ENCODE data around the gene HPSE2. TPM values are rescaled to one million over a fixed set of nuclear protein-coding genes. Genes with fewer than 3 reads are reported as not detected.

The HPSE2 gene
- total and polyA plus RNA-seq, 2 experiments from 2014 or later: not detected

- DNase-seq: no peak
- H2AFZ ChIP-seq: no peak overlapping the region
- H3K36me3 ChIP-seq (ENCODE audit: low read depth): no peaks in the 10 kb centered on the region
- H3K27ac ChIP-seq: no peak overlapping the region
- in situ Hi-C loops (cut with MboI): no loop called here
- H3K4me3 ChIP-seq: no peak overlapping the region
- TF ChIP-seq EZH2phosphoT487 (IDR thresholded peaks at IDR 0.05; ENCODE audit: insufficient read depth, low read depth): no peak
- no peak for TF ChIP-seq EZH2 (IDR thresholded peaks at IDR 0.05; ENCODE audit: insufficient read depth, poor library complexity, severe bottlenecking)
- H3K79me2 ChIP-seq (ENCODE audit: insufficient read depth): no peaks in the 10 kb centered on the region
- no peak overlapping the region for H3K9ac ChIP-seq
- no peak overlapping the region for H3K4me2 ChIP-seq (ENCODE audit: unreplicated experiment)
- peaks cover 17% of the 10 kb centered on the region for H3F3A ChIP-seq (ENCODE audit: insufficient read depth)
- no peaks in the 10 kb centered on the region for H3K27me3 ChIP-seq (replicated peaks; ENCODE audit: insufficient read depth)
- 76 to 78% methylated on average over 4 of the region's 4 CpGs for WGBS, 2 experiments (ENCODE audit: low coverage in 1 of 2, low lambda C conversion rate in 2 of 2, missing lambda C conversion rate in 2 of 2)
- H3K9me3 ChIP-seq (ENCODE audit: low read depth): no peaks in the 10 kb centered on the region
- no peaks in the 10 kb centered on the region for H3K9me2 ChIP-seq (ENCODE audit: insufficient read depth)
- no peaks in the 10 kb centered on the region for H4K20me1 ChIP-seq (ENCODE audit: insufficient read depth)
- peaks cover 17% of the 10 kb centered on the region for H3K4me1 ChIP-seq (ENCODE audit: insufficient read depth)
Observed at GRCh38 chr10:98408799-98409198, 826.9 kb downstream of the HPSE2 start.

GRCh38 chr10:98407744-98408241, 827.9 kb downstream of the HPSE2 start:
- no peaks in the 10 kb centered on the region for H3K9me2 ChIP-seq (ENCODE audit: insufficient read depth)
- H3K4me3 ChIP-seq: no peak overlapping the region
- H3K9ac ChIP-seq: no peak overlapping the region
- H3K27me3 ChIP-seq (replicated peaks; ENCODE audit: insufficient read depth): no peaks in the 10 kb centered on the region
- H4K20me1 ChIP-seq (ENCODE audit: insufficient read depth): no peaks in the 10 kb centered on the region
- in situ Hi-C loops (cut with MboI): no loop called here
- H2AFZ ChIP-seq: no peak overlapping the region
- DNase-seq: no peak
- H3K27ac ChIP-seq: no peak overlapping the region
- 92 to 95% methylated on average over 13 to 17 of the region's 18 CpGs for WGBS, 2 experiments (ENCODE audit: low coverage in 1 of 2, low lambda C conversion rate in 2 of 2, missing lambda C conversion rate in 2 of 2)
- TF ChIP-seq EZH2phosphoT487 (IDR thresholded peaks at IDR 0.05; ENCODE audit: insufficient read depth, low read depth) (no peak), EZH2 (IDR thresholded peaks at IDR 0.05; ENCODE audit: insufficient read depth, poor library complexity, severe bottlenecking) (no peak)
- no peaks in the 10 kb centered on the region for H3K9me3 ChIP-seq (ENCODE audit: low read depth)
- H3F3A ChIP-seq (ENCODE audit: insufficient read depth): peaks cover 27% of the 10 kb centered on the region
- no peaks in the 10 kb centered on the region for H3K79me2 ChIP-seq (ENCODE audit: insufficient read depth)
- no peaks in the 10 kb centered on the region for H3K36me3 ChIP-seq (ENCODE audit: low read depth)
- peaks cover 25% of the 10 kb centered on the region for H3K4me1 ChIP-seq (ENCODE audit: insufficient read depth)
- no peak overlapping the region for H3K4me2 ChIP-seq (ENCODE audit: unreplicated experiment)

Small RNA genes within 50 kb of the gene (microRNA-seq; reads per million reads assigned to microRNA genes)
- 4.1 reads per million for gene MIR4685 (ENCODE audit: borderline number of aligned reads)
- not detected for gene MIR6507 (ENCODE audit: borderline number of aligned reads)

Small RNA genes within 50 kb of the gene (small RNA-seq; reads per million reads assigned to genes)
- gene MIR4685 (ENCODE audit: low read depth, low replicate concordance) (not detected), gene MIR6507 (ENCODE audit: low read depth, low replicate concordance) (not detected)

Other genes starting within 250 kb of the HPSE2 start
- gene CNNM1, start 93.5 kb upstream of the HPSE2 start, total RNA-seq (2014; rRNA removed; shearing (Covaris generic)): 1.6 and 2.1 TPM in 2 replicates
- gene CNNM1, start 93.5 kb upstream of the HPSE2 start, polyA plus RNA-seq (2016; fragmentation: Nextera tagmentation; extraction: Ambion mirVana): 0.95 and 1.1 TPM in 2 replicates
- gene GOT1, start 194.8 kb upstream of the HPSE2 start, total RNA-seq (2014; rRNA removed; shearing (Covaris generic)): 19.1 and 39.6 TPM in 2 replicates
- gene GOT1, start 194.8 kb upstream of the HPSE2 start, polyA plus RNA-seq (2016; fragmentation: Nextera tagmentation; extraction: Ambion mirVana): 62.7 and 63.7 TPM in 2 replicates

All from GM23248 (cell line).